HepG2 (cell line): ENCODE results near the gene SEPTIN2. TPM values are rescaled to one million over a fixed set of nuclear protein-coding genes. Genes with fewer than 3 reads are reported as not detected.
A peak's percentile ranks its signal among the peaks of the same experiment; 100 is the strongest.

ENCODE experiments used
- AKAP8 ChIP-seq: sonication (generic); formaldehyde crosslinking; IDR thresholded peaks from 2 replicates; pipeline ENCODE4 v1.5.1; 2020; ENCODE audit warnings: mild to moderate bottlenecking, missing genetic modification reagents
- BCLAF1 ChIP-seq: fragments of 450-650 bp; IDR thresholded peaks from 2 replicates; pipeline ENCODE4 v1.6.1; 2017; ENCODE audit warnings: mild to moderate bottlenecking
- EEA1 ChIP-seq: sonication (generic); formaldehyde crosslinking; IDR thresholded peaks from 2 replicates; pipeline ENCODE4 v1.5.1; 2020; ENCODE audit warnings: mild to moderate bottlenecking, missing genetic modification reagents, borderline replicate concordance
- GABPA ChIP-seq, 2 experiments: IDR thresholded peaks; 2 replicates each; pipeline ENCODE4 v1.6.1; 2011 to 2016; ENCODE audit warnings: low read depth in 2 of 2, low read length in 1 of 2, missing biosample characterization in 1 of 2, missing genetic modification characterization in 1 of 2
- HNRNPLL ChIP-seq: fragments of 200-400 bp; formaldehyde crosslinking; IDR thresholded peaks from 2 replicates; pipeline ENCODE4 v1.6.1; 2017; ENCODE audit warnings: mild to moderate bottlenecking, low read depth, low read length; ENCODE audit not compliant: poor library complexity, severe bottlenecking
- ISL2 ChIP-seq: sonication (generic); formaldehyde crosslinking; IDR thresholded peaks from 2 replicates; pipeline ENCODE4 v1.5.0; 2020; ENCODE audit warnings: missing genetic modification reagents
- PTBP1 ChIP-seq: fragments of 200-400 bp; formaldehyde crosslinking; IDR thresholded peaks from 2 replicates; pipeline ENCODE4 v1.6.1; 2018; ENCODE audit warnings: low read length, low read depth; ENCODE audit not compliant: poor library complexity, severe bottlenecking
- SNAI1 ChIP-seq: sonication (generic); formaldehyde crosslinking; IDR thresholded peaks from 2 replicates; pipeline ENCODE4 v1.5.0; 2020; ENCODE audit warnings: mild to moderate bottlenecking, missing genetic modification reagents, borderline replicate concordance
- THAP11 ChIP-seq: IDR thresholded peaks from 2 replicates; pipeline ENCODE4 v1.6.1; 2016; ENCODE audit warnings: missing biosample characterization, missing genetic modification reagents
- ZFP36 ChIP-seq: fragments of 150-350 bp; IDR thresholded peaks from 2 replicates; pipeline ENCODE4 v1.6.1; 2018; ENCODE audit warnings: borderline replicate concordance, low read length, low read depth; ENCODE audit not compliant: partially characterized antibody
- ZNF142 ChIP-seq: sonication (generic); formaldehyde crosslinking; IDR thresholded peaks from 2 replicates; pipeline ENCODE4 v1.4.0; 2020; ENCODE audit warnings: missing genetic modification reagents
- ZNF639 ChIP-seq: conservative IDR thresholded peaks from 2 replicates; pipeline ENCODE4 v1.6.1; 2018; ENCODE audit warnings: missing genetic modification reagents
- polyA plus RNA-seq, 8 experiments: library from polyadenylated mRNA; depleted of rRNA in 3 of 8; stranded (reverse) in 7 of 8; unstranded in 1 of 8; fragments of >200 nt; fragmentation: Illumina TruSeq in 4 of 8; extraction: Trizol in 4 of 8; gene quantifications; 2 replicates each; pipeline versions ENCODE4 v1.2.1 to v1.2.3, GENCODE V29; 2011 to 2016; ENCODE audit warnings: low read depth in 4 of 8, missing spikeins in 1 of 8, mixed read lengths in 1 of 8; ENCODE audit not compliant: insufficient read depth in 1 of 8
- total RNA-seq, 5 experiments: library from RNA; depleted of rRNA; stranded (reverse); fragments of >200 nt; fragmentation: Illumina TruSeq; extraction: Trizol; gene quantifications; 2 replicates each; pipeline ENCODE4 v1.2.3, GENCODE V29; 2016; ENCODE audit warnings: low read depth in 1 of 5
- TF ChIP-seq, protein P1 (sequence below): sonication (generic); formaldehyde crosslinking; IDR thresholded peaks from 2 replicates; pipeline ENCODE4 v1.4.0; 2020; ENCODE audit warnings: missing genetic modification reagents, borderline replicate concordance

Gene SEPTIN2
- total and polyA plus RNA-seq, 2 of the 13 experiments (the other 11 are each of a cell fraction or from before 2014, with no cell fraction given), result 493 to 733 TPM

DNA sequence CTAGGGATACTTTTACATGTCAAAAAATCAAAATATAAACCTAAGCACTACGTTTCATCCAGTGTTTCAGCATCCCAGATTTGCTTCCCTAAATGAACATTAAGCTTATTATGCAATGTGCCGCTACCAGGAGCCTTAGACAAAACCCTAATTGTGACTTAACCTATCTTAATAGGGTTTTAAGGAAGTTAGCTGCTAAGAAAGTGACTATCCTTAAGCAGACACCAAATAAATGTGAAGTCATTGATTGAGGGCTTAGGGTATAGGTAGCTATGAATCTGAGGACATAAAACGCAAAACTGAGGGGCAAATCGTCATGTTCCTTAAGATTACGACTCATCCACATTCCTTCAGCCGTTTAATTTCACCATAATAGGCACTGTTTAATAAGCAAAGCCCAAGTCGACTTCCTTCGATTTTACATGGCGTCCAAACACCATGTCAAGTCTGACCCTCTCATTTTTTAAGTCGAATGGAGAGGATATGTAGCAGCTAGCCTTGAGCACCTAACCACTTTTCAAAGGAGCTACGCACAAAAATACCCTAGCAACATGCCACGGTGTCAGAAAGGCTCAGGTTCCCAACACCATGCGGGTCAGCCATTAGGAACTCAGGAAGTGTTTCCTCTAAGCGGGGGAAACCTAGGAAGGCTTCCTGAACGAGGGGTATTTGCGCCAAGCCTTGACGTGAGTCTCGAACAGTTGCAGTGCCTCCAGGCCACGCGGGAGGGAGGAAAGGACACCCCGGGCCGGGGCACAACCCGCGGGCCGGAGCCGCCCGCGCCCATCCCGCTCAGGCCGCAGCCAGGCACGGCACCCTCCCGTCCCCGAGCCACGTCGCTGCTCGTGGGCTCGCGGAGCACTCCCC, 1.3 kb upstream of the SEPTIN2 start (continued):
- TF ChIP-seq SNAI1 (CRISPR knock-in tag), result peak; percentile 22; the same call in 1 of the 2 replicates
- TF ChIP-seq PTBP1, result peak; percentile 67
- TF ChIP-seq, protein P1, sequence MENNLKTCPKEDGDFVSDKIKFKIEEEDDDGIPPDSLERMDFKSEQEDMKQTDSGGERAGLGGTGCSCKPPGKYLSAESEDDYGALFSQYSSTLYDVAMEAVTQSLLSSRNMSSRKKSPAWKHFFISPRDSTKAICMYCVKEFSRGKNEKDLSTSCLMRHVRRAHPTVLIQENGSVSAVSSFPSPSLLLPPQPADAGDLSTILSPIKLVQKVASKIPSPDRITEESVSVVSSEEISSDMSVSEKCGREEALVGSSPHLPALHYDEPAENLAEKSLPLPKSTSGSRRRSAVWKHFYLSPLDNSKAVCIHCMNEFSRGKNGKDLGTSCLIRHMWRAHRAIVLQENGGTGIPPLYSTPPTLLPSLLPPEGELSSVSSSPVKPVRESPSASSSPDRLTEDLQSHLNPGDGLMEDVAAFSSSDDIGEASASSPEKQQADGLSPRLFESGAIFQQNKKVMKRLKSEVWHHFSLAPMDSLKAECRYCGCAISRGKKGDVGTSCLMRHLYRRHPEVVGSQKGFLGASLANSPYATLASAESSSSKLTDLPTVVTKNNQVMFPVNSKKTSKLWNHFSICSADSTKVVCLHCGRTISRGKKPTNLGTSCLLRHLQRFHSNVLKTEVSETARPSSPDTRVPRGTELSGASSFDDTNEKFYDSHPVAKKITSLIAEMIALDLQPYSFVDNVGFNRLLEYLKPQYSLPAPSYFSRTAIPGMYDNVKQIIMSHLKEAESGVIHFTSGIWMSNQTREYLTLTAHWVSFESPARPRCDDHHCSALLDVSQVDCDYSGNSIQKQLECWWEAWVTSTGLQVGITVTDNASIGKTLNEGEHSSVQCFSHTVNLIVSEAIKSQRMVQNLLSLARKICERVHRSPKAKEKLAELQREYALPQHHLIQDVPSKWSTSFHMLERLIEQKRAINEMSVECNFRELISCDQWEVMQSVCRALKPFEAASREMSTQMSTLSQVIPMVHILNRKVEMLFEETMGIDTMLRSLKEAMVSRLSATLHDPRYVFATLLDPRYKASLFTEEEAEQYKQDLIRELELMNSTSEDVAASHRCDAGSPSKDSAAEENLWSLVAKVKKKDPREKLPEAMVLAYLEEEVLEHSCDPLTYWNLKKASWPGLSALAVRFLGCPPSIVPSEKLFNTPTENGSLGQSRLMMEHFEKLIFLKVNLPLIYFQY, result peak; percentile 57; the same call in 1 of the 2 replicates
- no peak for TF ChIP-seq ZNF639 (CRISPR knock-in tag)
- TF ChIP-seq AKAP8 (CRISPR knock-in tag), result peak; percentile 97
- no peak for TF ChIP-seq GABPA (IDR thresholded peaks at IDR 0.05; ENCODE audit: low read depth, low read length)
- TF ChIP-seq GABPA (CRISPR knock-in tag; IDR thresholded peaks at IDR 0.05; ENCODE audit: low read depth), result no peak; the same call in 1 of the 2 replicates
- peak; percentile 97 for TF ChIP-seq ZFP36
- TF ChIP-seq ISL2 (CRISPR knock-in tag), result no peak; the same call in 1 of the 2 replicates
- no peak for TF ChIP-seq THAP11 (CRISPR knock-in tag)
- TF ChIP-seq EEA1 (CRISPR knock-in tag), result 0 out of 2 replicates have a peak, but pooled peaks have one; percentile 73
- peak; percentile 98 for TF ChIP-seq ZNF142 (CRISPR knock-in tag)
- peak; percentile 14 for TF ChIP-seq HNRNPLL
- no peak for TF ChIP-seq BCLAF1
